Measurements from ENCODE around the gene NELFCD.

DNA sequence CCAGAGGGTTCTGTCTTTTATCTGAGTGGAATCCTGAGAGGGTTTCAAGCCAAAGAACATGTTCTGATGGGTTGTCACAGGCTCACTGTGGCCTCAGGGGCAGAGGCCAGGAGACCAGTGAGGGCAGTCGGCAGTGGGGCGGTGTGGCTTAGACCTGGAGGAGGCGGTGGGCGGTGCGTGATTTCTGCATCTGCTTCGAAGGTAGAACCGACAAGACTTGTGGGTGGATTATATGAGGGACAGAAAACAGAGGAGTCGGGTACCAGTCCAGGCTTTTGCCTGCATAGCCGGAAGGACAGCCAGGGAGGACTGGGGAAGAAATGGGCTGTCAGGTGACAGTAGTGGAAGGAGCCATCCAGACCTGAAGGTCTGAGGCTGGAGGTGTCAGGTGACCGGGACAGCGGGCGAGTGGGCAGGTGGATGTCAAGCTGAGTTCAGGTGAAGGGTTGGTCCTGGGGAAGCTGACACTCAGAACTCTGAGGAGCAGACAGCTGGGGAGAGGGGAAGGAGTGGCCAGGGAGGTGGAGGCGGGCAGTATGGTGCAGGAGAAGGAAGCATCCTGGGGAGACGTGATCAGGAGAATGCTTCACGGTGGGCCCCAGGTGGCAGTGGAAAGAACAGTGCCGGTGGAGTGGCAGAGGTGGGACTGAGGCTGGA is 22.9 kb downstream of the NELFCD start:
- no peak for TF ChIP-seq CTCF (IDR thresholded peaks at IDR 0.05)
- TF ChIP-seq POLR2AphosphoS5 (IDR thresholded peaks at IDR 0.05): no peak
- TF ChIP-seq POLR2A (IDR thresholded peaks at IDR 0.05): no peak
